Globus pallidus (tissue), 1 donor: Measurements from ENCODE around the gene NT5DC1.

ENCODE experiments used
- DNase-seq: peaks from one replicate; pipeline ENCODE4 v3.0.0-alpha.2; 2015; ENCODE audit warnings: low spot score

Gene NT5DC1

DNA sequence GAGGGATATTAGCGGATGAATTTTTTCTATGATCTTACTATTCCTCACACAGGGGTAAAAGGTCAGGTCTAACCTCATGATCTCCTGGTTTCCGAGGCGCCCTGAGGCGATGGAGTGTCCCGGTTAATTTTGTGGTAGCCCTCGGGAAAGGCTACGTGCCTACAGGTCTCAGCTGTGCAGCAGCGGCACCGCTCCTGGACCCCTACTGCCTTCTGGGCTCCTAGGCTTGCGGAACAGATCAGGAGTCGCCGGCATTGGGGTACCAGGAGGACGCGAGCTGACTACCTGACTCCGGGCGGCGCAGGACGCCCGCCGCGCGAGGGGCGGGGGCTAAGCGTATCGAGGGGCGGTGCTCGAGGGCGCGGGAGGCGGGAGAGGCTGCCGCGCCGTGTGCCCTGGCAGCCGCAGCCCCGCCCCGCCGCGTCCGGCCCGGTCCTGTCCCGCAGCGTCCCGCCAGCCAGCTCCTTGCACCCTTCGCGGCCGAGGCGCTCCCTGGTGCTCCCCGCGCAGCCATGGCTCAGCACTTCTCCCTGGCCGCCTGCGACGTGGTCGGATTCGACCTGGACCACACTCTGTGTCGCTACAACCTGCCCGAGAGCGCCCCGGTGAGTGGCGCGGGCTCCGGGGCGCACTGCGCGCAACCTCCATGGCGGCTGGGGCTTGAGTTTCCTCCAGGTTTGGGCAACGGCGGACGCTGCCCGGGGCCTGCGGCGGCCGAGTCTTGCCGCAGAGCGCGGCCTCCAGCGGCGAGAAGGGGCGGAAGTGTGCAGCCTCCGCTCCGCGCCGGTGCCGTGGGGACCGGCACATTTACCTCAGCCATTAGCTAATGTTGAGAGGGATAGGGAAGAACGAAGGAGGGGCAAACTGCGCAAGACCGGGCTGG lies at the start of gene NT5DC1:
NT5DC1 (plus strand) TSS at position 435 of the 883 bp plus-strand sequence; CDS start at position 513, 78 bp downstream.
- DNase-seq = peak; percentile 91

DNA sequence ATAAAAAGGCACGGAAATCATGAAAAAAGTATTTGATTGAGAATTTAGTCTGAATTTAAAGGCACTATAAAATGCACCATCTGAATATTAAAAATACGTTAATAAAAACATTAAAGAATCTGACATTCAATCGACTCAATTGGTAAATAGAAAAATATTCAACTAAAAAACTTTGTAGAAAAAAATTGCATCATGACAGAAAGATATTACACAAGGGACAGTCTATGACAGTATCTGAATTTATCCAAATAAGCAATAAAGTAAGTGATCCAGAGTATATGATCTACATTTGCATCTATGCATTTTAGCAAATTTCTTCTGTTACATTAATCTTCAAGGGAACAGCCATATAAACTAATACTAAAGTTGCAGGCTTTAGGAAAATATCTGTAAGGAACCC lies 49.4 kb upstream of the NT5DC1 start:
- DNase-seq = no peak

DNA sequence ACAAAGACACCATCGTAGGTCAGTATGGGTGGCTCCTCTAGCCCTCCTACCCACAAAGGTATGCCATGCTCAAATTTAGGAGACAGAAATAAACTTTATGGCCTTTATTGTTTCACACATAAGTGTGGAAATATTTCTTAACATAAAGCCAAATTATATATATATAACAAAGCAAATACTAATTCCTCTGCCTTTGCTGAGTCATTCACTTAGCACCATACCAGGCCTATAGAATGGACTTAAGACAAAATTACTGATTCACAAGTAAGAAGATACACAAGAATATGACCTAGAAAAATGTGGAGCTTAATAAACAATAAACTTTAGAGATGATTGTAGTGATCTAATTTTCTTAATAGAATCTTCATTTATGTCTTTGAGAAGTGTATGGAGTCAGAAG lies 45.1 kb upstream of the NT5DC1 start:
- DNase-seq = no peak

DNA sequence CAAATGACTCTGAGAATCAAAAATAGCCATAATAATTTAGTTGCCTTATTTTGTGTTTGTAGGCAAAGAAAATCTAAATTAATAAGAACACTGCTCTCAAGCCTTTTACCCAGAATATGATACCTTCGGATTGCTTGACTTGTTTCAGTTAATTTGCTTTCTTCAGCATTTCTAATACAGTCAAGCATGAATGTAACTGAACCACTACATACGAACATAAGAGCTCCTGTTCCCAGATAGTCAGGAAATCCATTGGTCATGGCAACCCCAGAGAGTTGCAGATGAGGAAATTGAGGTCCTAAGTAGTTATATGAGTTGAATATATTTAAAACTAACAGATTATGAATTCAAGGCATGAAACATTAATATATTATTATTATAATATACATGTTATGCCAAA lies 42.9 kb upstream of the NT5DC1 start:
- DNase-seq = no peak

DNA sequence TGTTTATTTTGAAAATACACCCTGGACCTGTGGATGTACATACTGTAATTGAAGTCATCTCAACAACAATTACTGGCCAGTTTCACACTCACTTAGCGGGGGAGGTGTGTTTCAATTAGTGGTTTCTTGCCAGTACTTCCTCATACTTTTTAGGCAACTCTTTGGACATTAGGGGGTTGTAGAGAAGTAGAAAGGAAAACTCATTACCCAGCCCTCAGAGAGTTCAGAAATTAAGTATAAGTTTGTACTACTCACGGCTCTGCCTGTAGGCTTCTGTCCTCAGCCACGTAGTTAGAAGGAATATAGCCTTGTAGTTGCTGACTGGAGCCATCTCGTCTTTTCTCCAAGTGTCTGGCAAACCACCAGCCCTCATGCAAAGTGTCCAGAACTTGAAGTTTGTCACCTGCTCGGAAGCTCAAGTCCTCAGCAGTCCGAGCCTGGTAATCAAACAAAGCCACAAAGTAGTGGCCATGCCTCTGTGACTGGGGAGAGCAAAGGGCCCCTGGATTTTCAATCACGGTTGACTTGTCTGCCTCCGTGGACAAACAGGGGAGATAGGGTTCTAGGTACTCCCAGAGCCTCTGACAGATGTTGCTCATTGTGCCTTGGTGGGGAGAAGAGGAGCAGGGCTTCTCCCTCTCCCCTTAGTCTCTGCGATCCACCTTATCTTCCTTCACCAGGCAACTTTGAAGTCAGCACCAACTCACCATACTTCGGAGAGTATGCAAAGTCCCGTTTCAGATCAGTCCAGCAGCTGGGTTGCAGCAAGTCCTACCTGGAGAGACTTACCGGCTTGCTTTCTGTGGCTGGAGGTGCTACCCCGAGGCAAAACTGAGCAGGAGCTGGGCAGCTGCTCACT lies 40.7 kb upstream of the NT5DC1 start:
- no peak for DNase-seq

DNA sequence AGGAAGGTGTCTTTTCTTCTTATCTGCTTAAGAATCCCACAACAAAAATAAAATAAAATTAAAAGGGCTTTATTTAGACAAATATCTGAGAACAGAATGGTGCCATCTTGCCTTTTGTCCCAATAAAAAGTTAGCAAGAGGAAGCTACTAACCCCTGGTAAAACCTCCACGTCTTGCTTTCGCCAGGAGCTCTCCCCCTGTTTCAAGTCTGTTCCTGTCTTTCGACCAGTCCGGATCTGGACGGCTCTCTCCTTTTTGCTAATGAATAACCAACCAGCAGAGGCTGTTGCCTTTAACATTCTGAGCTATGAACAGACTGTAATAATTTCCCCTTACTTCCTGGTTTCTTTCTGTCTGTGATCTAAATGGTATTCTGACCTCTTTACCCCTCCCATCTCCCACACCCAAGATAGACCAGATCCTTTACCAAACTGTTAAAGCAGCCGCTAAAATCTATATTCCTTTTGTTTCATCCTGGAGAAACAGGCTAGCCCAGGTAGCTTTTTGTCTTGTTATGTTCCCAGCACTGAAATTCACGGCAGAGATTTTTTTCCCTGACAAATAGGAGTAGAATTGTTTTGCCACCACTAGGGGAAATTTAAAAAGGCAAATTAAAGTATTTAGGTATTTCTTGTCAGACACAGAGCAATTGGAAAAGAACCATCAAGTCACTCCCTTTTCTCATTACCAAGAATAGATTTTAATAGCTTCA lies 39.9 kb upstream of the NT5DC1 start, which contains the start of gene FRK:
FRK (minus strand) TSS at position 320 of the 712 bp plus-strand sequence. CDS start 580 bp downstream, outside the sequence.
- DNase-seq = no peak

DNA sequence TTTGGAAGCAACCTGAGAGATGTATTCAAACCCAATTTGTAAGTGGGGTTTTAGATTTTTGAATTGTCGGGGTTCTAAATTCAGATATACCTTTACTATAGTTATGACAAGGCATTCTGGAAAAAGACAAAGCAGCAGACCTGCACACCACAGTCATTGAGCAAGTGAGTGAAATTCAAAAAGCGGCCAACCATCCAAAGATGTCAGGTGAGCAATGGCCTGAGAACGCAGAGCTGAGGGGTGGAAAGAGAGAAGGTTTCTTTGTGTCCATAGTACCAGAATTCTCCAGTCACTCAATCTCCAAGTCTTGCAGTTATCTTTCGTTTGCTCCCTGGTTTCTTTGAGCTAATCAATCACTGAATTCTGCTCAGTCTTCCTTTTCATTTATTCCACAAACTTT lies 38.2 kb upstream of the NT5DC1 start:
- no peak for DNase-seq

DNA sequence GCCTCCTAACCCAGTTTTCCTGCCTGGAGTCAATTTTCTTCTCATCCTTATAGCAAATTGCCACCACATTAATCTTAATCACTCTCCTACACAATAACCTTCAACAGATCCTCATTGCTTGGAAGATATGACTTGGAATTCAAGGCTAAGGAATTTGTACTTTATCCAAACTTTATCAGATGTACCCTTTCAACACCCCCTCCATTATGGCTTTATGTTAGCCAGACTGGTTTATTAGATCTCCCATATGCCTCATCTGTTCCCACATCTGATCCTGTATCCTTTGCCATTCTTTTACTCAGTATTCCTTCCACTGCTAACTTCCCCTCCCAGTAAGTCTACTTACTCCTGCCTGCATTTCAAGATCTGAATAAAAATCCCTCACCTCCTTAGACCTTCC lies 36.0 kb upstream of the NT5DC1 start:
- no peak for DNase-seq

DNA sequence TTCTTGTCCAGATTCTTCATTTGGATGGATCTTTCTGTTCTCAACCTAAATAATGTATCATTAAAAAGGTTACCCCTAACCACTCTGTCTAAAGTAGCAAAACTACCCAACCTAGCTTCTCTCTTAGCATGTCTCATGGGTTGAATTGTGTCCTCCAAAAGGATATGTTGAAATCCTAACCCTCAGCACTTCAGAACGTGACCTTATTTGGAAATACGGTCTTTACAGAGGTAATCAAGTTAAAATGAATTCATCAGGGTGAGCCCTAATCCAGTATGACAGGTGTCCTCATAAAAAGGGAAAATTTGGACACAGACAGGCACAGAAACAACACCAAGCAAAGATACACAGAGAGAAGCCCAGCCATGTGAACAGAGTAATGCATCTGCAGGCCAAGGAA lies 33.9 kb upstream of the NT5DC1 start:
- no peak for DNase-seq

DNA sequence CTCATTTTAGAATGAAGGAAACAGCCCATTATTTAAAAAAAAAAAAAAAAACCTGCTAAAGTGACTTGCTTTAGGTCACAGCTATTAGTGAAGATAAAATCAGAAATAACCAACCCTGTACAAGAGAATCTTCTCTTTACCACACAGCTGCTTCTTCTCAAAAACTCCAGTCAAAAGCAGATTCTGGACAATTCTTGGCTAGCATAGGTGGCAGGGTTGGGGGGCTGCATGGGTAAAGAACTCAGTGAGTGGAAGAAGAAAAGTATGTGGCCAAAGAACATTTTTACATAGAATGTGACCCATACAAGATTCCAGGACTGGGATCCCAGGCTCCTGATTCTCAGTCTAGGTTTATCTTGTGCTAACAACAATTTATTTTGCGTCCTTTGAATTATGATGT lies 30.6 kb upstream of the NT5DC1 start:
- DNase-seq = no peak

DNA sequence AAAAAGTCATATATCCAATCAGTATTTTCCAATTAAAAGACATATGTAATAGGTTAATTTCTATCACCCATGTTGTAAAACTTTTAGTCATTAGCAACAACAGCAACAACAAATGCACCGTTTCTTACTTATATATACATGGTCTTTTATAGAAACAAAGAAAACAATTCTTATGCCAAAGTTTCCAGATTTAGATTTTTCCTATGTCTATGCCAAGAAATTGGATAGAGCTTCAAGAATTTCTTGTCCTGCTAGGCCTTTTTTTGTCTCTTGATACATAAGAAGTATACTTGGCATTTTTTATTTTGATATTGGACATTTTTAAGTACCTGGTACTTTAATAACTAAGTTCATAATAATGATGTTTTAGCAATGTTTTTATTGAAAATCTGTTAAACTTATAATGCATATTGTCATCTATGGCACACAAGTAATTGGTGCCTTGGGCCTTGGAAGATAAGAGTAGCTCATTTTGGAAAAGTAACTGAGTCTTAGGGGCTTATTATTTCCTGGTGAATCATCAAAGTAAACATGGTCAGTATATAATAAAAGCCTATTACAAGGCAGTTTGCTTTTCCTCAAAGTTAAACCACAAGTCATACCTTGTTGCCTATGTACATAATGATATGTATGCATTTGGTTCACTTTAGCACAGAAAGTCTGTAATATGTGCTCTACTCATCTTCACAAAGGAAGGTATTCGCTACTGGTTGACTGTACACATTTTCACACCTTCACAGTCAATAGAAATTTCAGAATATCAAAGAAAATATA lies 29.9 kb upstream of the NT5DC1 start:
- no peak for DNase-seq

DNA sequence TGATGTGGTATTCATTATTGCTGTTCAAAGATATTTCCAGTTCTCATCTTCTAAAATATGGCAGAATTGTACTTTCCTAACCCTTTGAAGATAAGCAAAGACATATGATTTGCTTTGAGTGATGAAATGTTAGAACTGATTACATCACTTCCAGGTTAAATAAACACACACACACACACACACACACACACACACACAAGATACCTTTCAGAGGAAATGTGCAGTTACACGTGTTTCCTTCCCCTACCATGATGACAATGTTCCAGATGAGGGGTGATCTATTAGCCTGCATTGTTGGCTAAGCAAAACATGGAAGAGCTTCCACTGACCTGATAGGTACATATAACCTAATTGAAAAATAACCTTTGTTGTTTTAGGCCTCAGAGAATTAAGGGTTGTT lies 28.3 kb upstream of the NT5DC1 start:
- DNase-seq = no peak

DNA sequence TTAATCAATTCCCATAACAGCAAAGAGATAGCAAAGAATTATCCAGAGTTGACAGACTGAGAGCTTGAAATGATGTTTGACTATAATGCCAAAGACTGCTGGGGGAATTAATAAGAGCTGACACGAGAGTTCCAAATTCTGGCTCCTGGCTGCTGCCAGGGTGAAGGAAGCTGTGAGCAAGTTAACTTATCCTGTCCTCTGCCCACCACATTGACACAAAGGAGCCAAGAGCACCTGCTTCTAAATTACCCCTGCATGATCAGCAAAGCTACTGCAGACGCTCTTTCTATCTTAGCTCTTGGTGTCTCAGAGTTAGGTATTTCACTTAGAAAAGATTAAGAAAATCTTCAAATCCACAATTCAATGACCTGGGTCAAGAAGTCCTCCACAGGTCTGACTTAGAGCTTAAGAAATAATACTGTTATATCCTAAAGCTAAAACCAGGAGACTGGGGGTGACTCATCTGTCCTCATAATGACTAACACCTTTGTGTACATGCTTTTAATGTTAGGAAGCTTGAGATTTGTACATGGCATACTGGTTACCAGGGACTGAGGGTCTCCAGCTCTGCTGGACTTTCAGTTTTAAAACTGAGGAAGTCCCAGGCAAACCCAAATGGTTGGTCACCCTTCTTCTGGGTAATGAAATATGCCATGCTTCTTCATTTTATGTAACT lies 26.8 kb upstream of the NT5DC1 start:
- no peak for DNase-seq

DNA sequence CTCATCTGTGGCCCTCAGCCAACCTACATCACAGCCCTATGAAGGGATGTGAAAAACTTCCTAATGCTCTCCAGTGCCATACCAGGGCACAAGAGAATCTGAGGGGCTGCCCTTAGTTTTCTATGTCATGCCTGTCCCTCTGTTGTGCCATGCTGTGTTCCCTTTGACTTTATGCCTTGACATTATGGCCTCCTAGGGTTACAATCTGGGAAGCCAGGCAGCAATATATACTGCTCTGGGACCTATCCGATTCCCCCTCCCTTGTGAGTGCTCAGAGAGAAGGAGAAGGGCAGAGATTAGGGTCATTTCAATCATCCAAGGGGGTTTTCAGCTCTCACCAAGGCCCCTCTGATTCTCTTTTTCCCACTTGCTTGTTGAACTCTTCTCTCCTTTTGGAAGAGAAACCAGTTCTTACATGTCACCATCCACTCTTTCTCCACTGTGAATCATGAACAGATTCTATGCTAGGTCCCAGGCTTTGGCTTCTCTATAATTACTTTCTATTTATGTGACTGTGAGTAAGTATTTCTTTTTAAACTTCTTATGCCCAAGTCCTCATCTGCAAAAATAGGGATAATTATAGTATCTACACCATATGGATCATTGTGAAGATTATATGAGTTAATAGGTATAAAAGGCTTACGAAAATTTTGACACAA lies 25.8 kb upstream of the NT5DC1 start:
- DNase-seq = no peak

DNA sequence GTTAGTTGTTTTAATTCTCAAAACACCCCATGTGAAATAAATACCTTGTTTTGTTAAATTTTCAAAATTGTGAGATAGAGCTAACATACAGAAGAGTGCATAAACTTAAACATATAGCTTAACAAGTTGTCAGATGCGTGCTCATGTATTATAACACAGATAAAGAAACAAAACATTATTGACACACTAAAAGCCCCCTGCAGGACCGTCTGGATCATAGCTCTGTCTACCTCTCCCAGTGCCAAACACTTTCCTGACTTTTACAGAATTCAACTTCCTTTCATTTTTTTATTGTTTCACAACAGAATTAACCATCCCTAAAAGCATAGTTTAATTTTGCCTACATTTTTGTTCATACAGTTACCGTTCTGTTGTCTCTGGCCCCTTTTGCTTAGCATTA lies 22.1 kb upstream of the NT5DC1 start:
- DNase-seq = no peak

DNA sequence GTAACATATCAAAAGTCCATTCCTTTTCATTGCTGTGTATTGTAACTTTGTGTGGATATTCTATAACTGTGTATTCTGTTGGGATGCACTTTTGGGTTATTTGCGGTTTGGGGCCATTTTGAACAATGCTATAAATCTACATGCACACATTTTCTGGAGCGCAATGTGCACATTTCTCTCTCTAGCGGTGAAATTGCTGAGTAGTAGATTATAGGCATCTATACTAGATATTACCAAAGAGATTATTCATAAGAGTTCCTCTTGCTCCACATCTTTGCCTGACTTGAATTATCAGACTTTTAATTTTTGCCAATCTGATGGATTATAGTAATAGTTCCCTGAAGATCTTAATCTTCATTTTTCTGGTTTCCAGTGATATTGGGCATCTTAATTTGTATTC lies 21.7 kb upstream of the NT5DC1 start:
- no peak for DNase-seq

DNA sequence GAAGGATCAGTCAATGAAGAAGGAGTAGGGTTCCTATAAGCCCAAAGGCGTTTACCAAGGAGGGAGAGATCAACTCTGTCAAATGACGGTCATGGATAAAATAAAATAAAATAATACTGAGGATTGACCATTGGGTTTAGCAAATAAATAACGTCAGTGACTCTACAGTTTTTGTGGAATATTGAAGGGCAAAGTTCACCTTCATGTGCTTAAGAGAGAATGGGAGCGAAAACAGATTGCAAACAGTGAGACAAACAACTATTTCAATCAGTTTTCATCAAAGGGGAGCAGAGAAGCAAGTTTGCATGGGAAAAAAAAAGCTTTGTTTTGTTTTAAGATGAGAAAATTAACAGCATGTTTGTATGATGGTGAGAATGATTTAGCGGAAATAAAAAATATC lies 17.6 kb upstream of the NT5DC1 start:
- DNase-seq = no peak

DNA sequence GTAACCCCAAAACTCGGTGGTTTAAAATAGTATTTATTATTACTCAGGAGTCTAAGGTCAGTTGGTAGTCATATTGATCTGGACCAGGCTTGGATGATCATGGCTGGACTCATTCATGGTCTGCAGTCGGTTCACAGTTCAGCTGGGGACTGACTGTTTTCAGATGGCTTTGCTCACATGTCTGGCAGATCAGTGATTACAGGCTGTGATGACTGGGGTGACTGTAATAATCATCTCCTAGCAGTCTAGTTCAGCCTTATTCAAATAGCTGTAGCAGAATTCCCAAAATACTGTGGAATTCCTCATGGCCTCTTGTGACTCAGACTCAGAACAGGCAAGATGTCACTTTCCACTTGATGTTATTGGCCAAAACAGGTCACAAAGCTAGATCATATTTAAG lies 16.4 kb upstream of the NT5DC1 start:
- no peak for DNase-seq

DNA sequence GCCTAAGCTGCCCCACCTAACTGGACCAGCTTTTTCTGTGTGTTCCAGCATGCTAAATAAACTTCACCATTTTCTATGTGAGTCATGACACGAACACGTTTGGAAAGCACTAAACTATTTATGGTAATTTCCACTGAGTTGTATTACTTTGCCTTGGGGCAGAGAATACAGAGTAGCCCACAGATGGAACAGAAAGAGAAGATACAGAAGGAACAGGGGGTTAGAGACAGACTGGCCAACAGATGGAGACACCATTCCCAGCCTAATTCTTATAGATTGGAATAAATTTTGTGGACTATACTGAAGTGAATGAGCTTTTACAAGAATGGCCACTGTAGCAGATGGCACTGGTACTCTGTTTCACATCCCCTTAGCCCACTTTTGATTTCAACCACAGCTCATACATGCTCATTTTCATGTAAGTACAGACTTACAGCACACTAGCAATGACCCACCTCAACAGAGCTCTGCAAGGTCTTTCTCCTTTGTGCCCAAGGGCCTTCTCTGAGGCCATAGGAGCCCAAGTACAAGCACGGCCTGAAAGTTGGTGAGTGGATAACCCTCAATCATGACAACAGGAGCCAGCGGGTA lies 13.1 kb upstream of the NT5DC1 start:
- no peak for DNase-seq

DNA sequence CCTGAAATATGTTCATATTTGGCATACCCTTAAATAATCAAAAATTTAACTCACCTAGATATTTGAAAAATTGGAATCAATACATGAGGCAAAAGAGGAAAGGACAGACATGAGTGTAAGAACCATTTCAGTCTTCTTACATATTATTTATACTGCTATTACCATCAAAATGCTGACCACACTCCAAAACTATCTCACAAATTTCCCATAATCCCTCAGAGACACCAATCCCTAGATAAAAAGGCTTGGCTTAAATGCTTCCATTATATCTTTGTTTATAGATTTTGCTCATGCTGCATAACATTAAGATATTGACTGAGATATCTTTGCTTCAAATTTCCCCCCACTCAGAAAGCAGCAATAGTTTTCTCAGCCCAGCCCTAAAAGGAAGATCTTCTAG lies 11.7 kb upstream of the NT5DC1 start:
- no peak for DNase-seq
